Stimulated activated naive CD4-positive, alpha-beta T cell treated with Interleukin-2 at 50 U/mL for 16 hours (primary cell): Measurements from ENCODE around the gene SPATA18.
"Not testable (repeated sequence)": the region's sequence is repeated elsewhere in the genome, so short reads cannot be mapped to it uniquely, and the experiment has no call there.

Source experiments
- DNase-seq: peaks from one replicate; lab custom pipeline; 2025; lab: John Stamatoyannopoulos, UW

The SPATA18 gene

GRCh38 chr4:52107336-52107735 is 56.2 kb downstream of the SPATA18 start:
- no peak for DNase-seq

DNA sequence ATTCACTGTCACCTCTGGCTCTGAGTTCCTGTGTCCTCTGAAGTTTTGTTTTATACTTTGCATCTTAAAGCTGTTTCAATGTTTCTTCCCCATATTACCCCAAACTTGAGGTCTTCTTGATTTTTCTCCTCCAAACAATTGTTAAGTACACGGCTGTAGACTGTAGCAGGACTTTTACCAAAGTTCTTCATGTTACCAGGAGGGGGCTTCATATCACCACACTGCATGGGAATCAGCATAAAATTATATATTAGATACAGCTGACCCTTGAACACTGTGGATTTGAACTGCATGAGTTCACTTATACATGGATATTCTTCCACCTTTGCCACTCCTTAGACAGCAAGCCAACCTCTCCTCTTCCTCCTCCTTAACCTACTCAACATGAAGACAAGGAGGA is 56.6 kb downstream of the SPATA18 start:
- DNase-seq: no peak

DNA sequence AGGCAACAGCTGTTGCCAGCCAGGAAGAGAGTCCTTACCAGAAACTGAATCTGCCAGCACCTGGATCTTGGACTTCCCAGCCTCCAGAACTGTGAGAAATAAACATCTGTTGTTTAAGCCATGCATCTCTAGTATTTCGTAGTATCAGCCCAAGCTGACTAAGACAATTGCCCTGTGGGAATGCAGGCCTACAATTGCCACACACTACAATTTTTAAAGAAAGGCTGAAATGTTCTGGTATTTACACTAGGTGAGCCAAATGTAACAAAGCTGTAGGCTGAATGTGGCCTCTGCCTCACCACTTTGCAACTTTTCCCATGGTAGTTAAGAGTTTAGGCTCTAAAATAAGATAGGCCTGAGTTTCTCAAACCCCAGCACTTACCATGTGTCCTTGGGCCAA is 59.1 kb downstream of the SPATA18 start:
- DNase-seq: no peak

DNA sequence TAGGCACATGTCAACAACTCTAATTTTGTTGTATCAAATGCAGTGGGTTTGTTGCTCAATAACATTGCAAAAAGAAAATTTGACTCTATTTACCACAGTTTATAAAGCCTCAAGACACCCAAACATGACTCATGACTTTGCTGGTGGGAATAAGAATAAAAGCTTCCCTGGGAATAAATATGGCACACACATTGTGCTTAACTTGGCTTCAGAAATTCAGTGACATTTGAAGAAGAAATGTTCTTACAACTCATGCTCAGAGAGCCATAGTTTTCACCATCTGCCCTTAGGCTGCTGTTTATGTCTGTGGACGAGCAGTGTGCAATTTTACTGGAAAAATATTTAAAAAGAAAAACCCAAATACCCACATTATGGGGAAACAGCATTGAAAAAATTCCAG is 60.9 kb downstream of the SPATA18 start:
- DNase-seq: no peak

GRCh38 chr4:52112411-52112810 is 61.3 kb downstream of the SPATA18 start:
- DNase-seq: no peak

GRCh38 chr4:52116641-52117040 is 65.5 kb downstream of the SPATA18 start:
- DNase-seq: no peak

GRCh38 chr4:52126226-52126625 is 75.1 kb downstream of the SPATA18 start:
- DNase-seq: no peak

DNA sequence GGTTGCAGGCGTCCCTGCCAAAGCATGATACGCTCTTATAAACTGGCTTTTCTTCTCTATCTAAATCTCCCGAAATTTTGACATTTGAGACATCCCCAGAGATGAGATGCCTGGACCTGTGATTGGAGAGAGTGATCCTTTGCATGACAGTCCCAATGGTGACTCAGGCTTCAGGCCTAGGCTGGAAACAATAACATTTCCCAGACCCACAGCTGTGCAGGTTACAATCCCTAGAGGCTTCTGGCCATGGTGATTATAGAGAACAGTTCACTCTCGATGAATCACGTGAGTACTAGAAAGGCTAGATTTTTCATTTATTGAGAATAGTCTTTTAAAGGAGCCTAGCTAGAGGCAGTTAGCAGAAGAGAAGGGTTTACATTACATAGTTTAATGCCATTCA is 75.9 kb downstream of the SPATA18 start:
- DNase-seq: no peak

- no peak for DNase-seq
Observed at GRCh38 chr4:52135171-52135570, 84.1 kb downstream of the SPATA18 start.

DNA sequence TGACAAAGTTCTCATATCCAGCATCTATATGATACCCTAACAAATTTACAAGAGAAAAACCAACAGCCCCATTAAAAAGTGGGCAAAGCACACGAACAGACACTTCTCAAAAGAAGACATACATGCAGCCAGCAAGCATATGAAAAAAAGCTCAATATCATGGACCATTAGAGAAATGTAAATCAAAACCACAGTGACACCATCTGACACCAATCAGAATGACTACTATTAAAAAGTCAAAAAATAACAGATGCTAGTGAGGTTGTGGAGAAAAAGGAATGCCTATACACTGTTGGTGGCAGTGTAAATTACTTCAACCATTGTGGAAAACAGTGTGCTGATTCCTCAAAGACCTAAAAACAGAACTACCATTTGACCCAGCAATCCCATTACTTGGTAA is 86.0 kb downstream of the SPATA18 start:
- not testable (repeated sequence) for DNase-seq

DNA sequence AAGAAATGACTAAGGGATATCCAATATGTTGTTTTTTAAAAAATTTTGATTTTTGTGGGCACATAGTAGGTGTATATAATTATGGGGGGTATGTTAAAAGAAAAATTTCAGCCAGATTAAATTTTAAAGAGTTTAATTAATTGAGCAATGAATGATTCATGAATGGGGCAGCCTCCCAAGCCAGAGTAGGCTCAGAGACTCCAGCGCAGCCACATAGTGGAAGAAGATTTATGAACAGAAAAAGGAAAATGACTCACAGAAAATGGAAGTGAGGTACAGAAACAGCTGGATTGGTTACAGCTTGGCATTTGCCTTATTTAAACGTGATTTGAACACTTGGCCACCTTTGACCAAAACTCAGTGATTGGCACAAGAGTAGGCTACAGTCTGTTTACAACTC is 91.7 kb downstream of the SPATA18 start:
- no peak for DNase-seq

DNA sequence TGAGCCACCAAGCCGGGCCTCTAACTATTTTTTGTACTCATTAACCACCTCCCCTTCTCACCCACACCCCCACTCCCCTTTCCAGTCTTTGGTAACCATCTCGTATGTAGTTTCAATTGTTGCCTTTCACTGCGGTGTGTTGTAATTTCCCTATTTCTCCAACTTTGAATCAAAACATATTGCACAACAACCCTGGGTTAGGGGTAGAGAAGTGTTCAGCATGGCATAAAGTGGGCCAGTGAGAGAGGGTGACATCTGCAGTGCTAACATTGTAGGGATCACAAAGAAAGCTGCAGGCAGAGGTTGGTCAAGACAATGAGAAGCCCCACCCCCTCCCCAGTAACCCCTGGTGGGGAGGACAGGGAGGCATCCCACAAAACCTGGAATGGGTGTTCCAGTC is 92.7 kb downstream of the SPATA18 start:
- DNase-seq: no peak

GRCh38 chr4:52144372-52144771 is 93.3 kb downstream of the SPATA18 start:
- DNase-seq: no peak
